ENCODE data around the gene ABHD3. TPM values are rescaled to one million over a fixed set of nuclear protein-coding genes. Genes with fewer than 3 reads are reported as not detected.
"Not testable (repeated sequence)": the region's sequence is repeated elsewhere in the genome, so short reads cannot be mapped to it uniquely, and the experiment has no call there.

Gene ABHD3
- total RNA-seq, 8 experiments from 2014 or later = 4.0 to 8.1 (median 6.4) TPM

- Histone ChIP-seq H3K27ac (no peak overlapping the region), H3K4me3 (no peak overlapping the region), H3K4me1 (replicated peaks in 1 of 2) (no peaks in the 10 kb centered on the region)
- no peak for ATAC-seq (replicated peaks in 6 of 8)
- in situ Hi-C loops (cut with MboI; ENCODE audit: low pct_unique_long_range_greater_than_20kb in 2 of 9, low sequenced_read_pairs in 9 of 9, unreplicated experiment in 9 of 9) = no loop called here
- 94 to 100% (median 100%) methylated on average over 1 to 2 of the region's 2 CpGs; no CpG with 5 or more reads in 5 of the 10 experiments for WGBS, 10 experiments
These were observed 11.3 kb downstream of the ABHD3 start for GRCh38 chr18:21693322-21693721.

GRCh38 chr18:21689736-21690135, 14.8 kb downstream of the ABHD3 start:
- no peak overlapping the region for H3K27ac ChIP-seq
- no peaks in the 10 kb centered on the region for H3K4me1 ChIP-seq (replicated peaks in 1 of 2)
- WGBS, 10 experiments = 62 to 100% (median 100%) methylated on average over 1 of the region's 1 CpG; no CpG with 5 or more reads in 1 of the 10 experiments
- no peak overlapping the region for H3K4me3 ChIP-seq
- no peak for ATAC-seq (replicated peaks in 6 of 8)
- in situ Hi-C loops (cut with MboI; ENCODE audit: low pct_unique_long_range_greater_than_20kb in 2 of 9, low sequenced_read_pairs in 9 of 9, unreplicated experiment in 9 of 9) = no loop called here

- no peak overlapping the region for H3K27ac ChIP-seq
- peaks cover 0 to 6% of the 10 kb centered on the region in 2 donors for H3K4me1 ChIP-seq (replicated peaks in 1 of 2)
- in situ Hi-C loops (cut with MboI; ENCODE audit: low pct_unique_long_range_greater_than_20kb in 2 of 9, low sequenced_read_pairs in 9 of 9, unreplicated experiment in 9 of 9) = no loop called here
- ATAC-seq (replicated peaks in 6 of 8) = peak in 1 of 8 experiments; percentile 23
- WGBS, 10 experiments = 37 to 100% (median 72%) methylated on average over 1 to 5 of the region's 8 CpGs
- no peak overlapping the region for H3K4me3 ChIP-seq
These were observed 18.1 kb downstream of the ABHD3 start for GRCh38 chr18:21686282-21687105.

GRCh38 chr18:21685556-21685981, 19.0 kb downstream of the ABHD3 start:
- in situ Hi-C loops (cut with MboI; ENCODE audit: low pct_unique_long_range_greater_than_20kb in 2 of 9, low sequenced_read_pairs in 9 of 9, unreplicated experiment in 9 of 9); H3K4me1 ChIP-seq (replicated peaks in 1 of 2); ATAC-seq (replicated peaks in 6 of 8); H3K4me3 ChIP-seq; H3K27ac ChIP-seq: not testable (repeated sequence)
- 80 to 100% (median 96%) methylated on average over 1 to 12 of the region's 12 CpGs; no CpG with 5 or more reads in 1 of the 10 experiments for WGBS, 10 experiments

GRCh38 chr18:21684731-21685130, 19.8 kb downstream of the ABHD3 start:
- no peak overlapping the region for H3K4me3 ChIP-seq
- peaks cover 0 to 6% of the 10 kb centered on the region in 2 donors for H3K4me1 ChIP-seq (replicated peaks in 1 of 2)
- WGBS, 10 experiments = 93 to 100% (median 100%) methylated on average over 1 to 2 of the region's 2 CpGs; no CpG with 5 or more reads in 1 of the 10 experiments
- in situ Hi-C loops (cut with MboI; ENCODE audit: low pct_unique_long_range_greater_than_20kb in 2 of 9, low sequenced_read_pairs in 9 of 9, unreplicated experiment in 9 of 9) = no loop called here
- ATAC-seq (replicated peaks in 6 of 8) = no peak
- no peak overlapping the region for H3K27ac ChIP-seq

- peaks cover 0 to 6% of the 10 kb centered on the region in 2 donors for H3K4me1 ChIP-seq (replicated peaks in 1 of 2)
- 18 to 68% (median 32%) methylated on average over 3 to 10 of the region's 11 CpGs; no CpG with 5 or more reads in 1 of the 10 experiments for WGBS, 10 experiments
- in situ Hi-C loops (cut with MboI; ENCODE audit: low pct_unique_long_range_greater_than_20kb in 2 of 9, low sequenced_read_pairs in 9 of 9, unreplicated experiment in 9 of 9) = no loop called here
- H3K4me3 ChIP-seq = no peak overlapping the region
- peak; percentile 44 to 93 (median 82) for ATAC-seq (replicated peaks in 6 of 8)
- no peak overlapping the region for H3K27ac ChIP-seq
These were observed 22.1 kb downstream of the ABHD3 start for GRCh38 chr18:21682371-21683051.

- Histone ChIP-seq H3K27ac (no peak overlapping the region), H3K4me1 (replicated peaks in 1 of 2) (peaks cover 0 to 6% of the 10 kb centered on the region in 2 donors), H3K4me3 (no peak overlapping the region)
- in situ Hi-C loops (cut with MboI; ENCODE audit: low pct_unique_long_range_greater_than_20kb in 2 of 9, low sequenced_read_pairs in 9 of 9, unreplicated experiment in 9 of 9) = no loop called here
- 83 to 100% (median 95%) methylated on average over 2 to 6 of the region's 6 CpGs; no CpG with 5 or more reads in 2 of the 10 experiments for WGBS, 10 experiments
- no peak for ATAC-seq (replicated peaks in 6 of 8)
These were observed 24.4 kb downstream of the ABHD3 start for GRCh38 chr18:21680161-21680560.

GRCh38 chr18:21678859-21679258, 25.7 kb downstream of the ABHD3 start:
- 80 to 100% (median 100%) methylated on average over 1 of the region's 1 CpG for WGBS, 10 experiments
- Histone ChIP-seq H3K27ac (no peak overlapping the region), H3K4me3 (no peak overlapping the region), H3K4me1 (replicated peaks in 1 of 2) (peaks cover 0 to 6% of the 10 kb centered on the region in 2 donors)
- in situ Hi-C loops (cut with MboI; ENCODE audit: low pct_unique_long_range_greater_than_20kb in 2 of 9, low sequenced_read_pairs in 9 of 9, unreplicated experiment in 9 of 9) = no loop called here
- no peak for ATAC-seq (replicated peaks in 6 of 8)

GRCh38 chr18:21675354-21675753, 29.2 kb downstream of the ABHD3 start:
- H3K4me3 ChIP-seq; H3K4me1 ChIP-seq (replicated peaks in 1 of 2); H3K27ac ChIP-seq; ATAC-seq (replicated peaks in 6 of 8); in situ Hi-C loops (cut with MboI; ENCODE audit: low pct_unique_long_range_greater_than_20kb in 2 of 9, low sequenced_read_pairs in 9 of 9, unreplicated experiment in 9 of 9): not testable (repeated sequence)
- 80 to 100% (median 100%) methylated on average over 1 to 6 of the region's 8 CpGs; no CpG with 5 or more reads in 3 of the 10 experiments for WGBS, 10 experiments

- ATAC-seq (replicated peaks in 6 of 8) = peak in 7 of 8 experiments; percentile 21 to 95 (median 72)
- in situ Hi-C loops (cut with MboI; ENCODE audit: low pct_unique_long_range_greater_than_20kb in 2 of 9, low sequenced_read_pairs in 9 of 9, unreplicated experiment in 9 of 9) = no loop called here
- Histone ChIP-seq H3K4me3 (no peak overlapping the region), H3K27ac (no peak overlapping the region), H3K4me1 (replicated peaks in 1 of 2) (no peaks in the 10 kb centered on the region)
- WGBS, 10 experiments = 39 to 100% (median 61%) methylated on average over 1 to 3 of the region's 3 CpGs; no CpG with 5 or more reads in 3 of the 10 experiments
These were observed 31.9 kb downstream of the ABHD3 start for GRCh38 chr18:21672521-21673267.

- H3K27ac ChIP-seq = no peak overlapping the region
- no peak overlapping the region for H3K4me3 ChIP-seq
- in situ Hi-C loops (cut with MboI; ENCODE audit: low pct_unique_long_range_greater_than_20kb in 2 of 9, low sequenced_read_pairs in 9 of 9, unreplicated experiment in 9 of 9) = no loop called here
- no peak for ATAC-seq (replicated peaks in 6 of 8)
- H3K4me1 ChIP-seq (replicated peaks in 1 of 2) = no peaks in the 10 kb centered on the region
- 55 to 100% (median 88%) methylated on average over 2 to 7 of the region's 9 CpGs; no CpG with 5 or more reads in 3 of the 10 experiments for WGBS, 10 experiments
These were observed 34.8 kb downstream of the ABHD3 start for GRCh38 chr18:21669736-21670285.

- in situ Hi-C loops (cut with MboI; ENCODE audit: low pct_unique_long_range_greater_than_20kb in 2 of 9, low sequenced_read_pairs in 9 of 9, unreplicated experiment in 9 of 9) = no loop called here
- Histone ChIP-seq H3K4me1 (replicated peaks in 1 of 2) (peaks cover 0 to 3% of the 10 kb centered on the region in 2 donors), H3K4me3 (no peak overlapping the region), H3K27ac (no peak overlapping the region)
- ATAC-seq (replicated peaks in 6 of 8) = no peak
- 60 to 100% (median 91%) methylated on average over 1 to 2 of the region's 2 CpGs; no CpG with 5 or more reads in 3 of the 10 experiments for WGBS, 10 experiments
These were observed 40.5 kb downstream of the ABHD3 start for GRCh38 chr18:21664069-21664468.

All from motor neuron (in vitro differentiated cells).